Neural cell (in vitro differentiated cells): Measurements from ENCODE around the gene NUDT7. TPM values are rescaled to one million over a fixed set of nuclear protein-coding genes. Genes with fewer than 3 reads are reported as not detected.

Experiments
- H2AFZ ChIP-seq: fragments of 200-600, 300-800 bp; sonication (generic), shearing (Covaris generic); 2 replicates; pipeline ENCODE4 v1.6.0; 2014; ENCODE audit warnings: low read depth, mild to moderate bottlenecking, antibody characterized with exemption, low read length, moderate library complexity
- H3F3A ChIP-seq: fragments of 200-600 bp; shearing (Covaris generic); 2 replicates; pipeline ENCODE4 v1.6.1; 2016; ENCODE audit warnings: mild to moderate bottlenecking, moderate library complexity, mixed read lengths, antibody characterized with exemption, low read length; ENCODE audit not compliant: insufficient read depth, poor library complexity, severe bottlenecking
- H3K27ac ChIP-seq: fragments of 200-600, 300-800 bp; sonication (generic), shearing (Covaris generic); 2 replicates; pipeline ENCODE4 v1.5.1; 2014; ENCODE audit warnings: mild to moderate bottlenecking, low read length, moderate library complexity
- H3K27me3 ChIP-seq: fragments of 300-800, 200-600 bp; sonication (generic), shearing (Covaris generic); 2 replicates; pipeline ENCODE4 v1.6.0; 2014; ENCODE audit warnings: mild to moderate bottlenecking, low read depth, low read length, moderate library complexity; ENCODE audit not compliant: insufficient read depth
- H3K36me3 ChIP-seq: fragments of 300-800, 200-600 bp; sonication (generic), shearing (Covaris generic); 2 replicates; pipeline ENCODE4 v1.5.1; 2014; ENCODE audit warnings: mild to moderate bottlenecking, antibody characterized with exemption, low read length, moderate library complexity; ENCODE audit not compliant: insufficient read depth
- H3K4me2 ChIP-seq: fragments of 300-800, 200-600 bp; sonication (generic), shearing (Covaris generic); 2 replicates; pipeline ENCODE4 v1.6.0; 2014; ENCODE audit warnings: mild to moderate bottlenecking, low read length
- H3K4me3 ChIP-seq: fragments of 300-800, 200-600 bp; sonication (generic), shearing (Covaris generic); 2 replicates; pipeline ENCODE4 v1.5.1; 2014; ENCODE audit warnings: mild to moderate bottlenecking, low read length, moderate library complexity
- H3K79me2 ChIP-seq: fragments of 200-600 bp; shearing (Covaris generic); replicated peaks from 2 replicates; pipeline ENCODE4 v1.6.0; 2014; ENCODE audit warnings: mild to moderate bottlenecking, low read length, moderate library complexity; ENCODE audit not compliant: insufficient read depth
- H3K9ac ChIP-seq: fragments of 300-800, 200-600 bp; sonication (generic), shearing (Covaris generic); 2 replicates; pipeline ENCODE4 v1.6.1; 2016; ENCODE audit warnings: mild to moderate bottlenecking, low read length, mixed read lengths
- H3K9me2 ChIP-seq: fragments of 200-600 bp; shearing (Covaris generic); 2 replicates; pipeline ENCODE4 v1.6.1; 2016; ENCODE audit warnings: mild to moderate bottlenecking, low read length, mixed read lengths; ENCODE audit not compliant: insufficient read depth
- H3K9me3 ChIP-seq: fragments of 200-600, 300-800 bp; sonication (generic), shearing (Covaris generic); 2 replicates; pipeline ENCODE4 v1.6.1; 2016; ENCODE audit warnings: mild to moderate bottlenecking, mixed run types, low read length, moderate library complexity, mixed read lengths
- H4K20me1 ChIP-seq: fragments of 200-600 bp; shearing (Covaris generic); 2 replicates; pipeline ENCODE4 v1.6.1; 2016; ENCODE audit warnings: mild to moderate bottlenecking, mixed run types; ENCODE audit not compliant: insufficient read depth
- EP300 ChIP-seq: fragments of 450-650 bp; conservative IDR thresholded peaks from 2 replicates; pipeline ENCODE4 v1.6.1; 2014; ENCODE audit warnings: antibody characterized with exemption, mild to moderate bottlenecking, moderate library complexity; ENCODE audit not compliant: poor library complexity, severe bottlenecking
- EZH2 ChIP-seq: fragments of 200-600, 300-800 bp; shearing (Covaris generic), sonication (generic); IDR thresholded peaks from 2 replicates; pipeline ENCODE4 v1.6.1; 2014; ENCODE audit warnings: antibody characterized with exemption, low read length, borderline replicate concordance, mild to moderate bottlenecking; ENCODE audit not compliant: insufficient read depth, poor library complexity, severe bottlenecking
- MXI1 ChIP-seq: fragments of 450-650 bp; conservative IDR thresholded peaks from 2 replicates; pipeline ENCODE4 v1.6.1; 2014; ENCODE audit warnings: antibody characterized with exemption, mild to moderate bottlenecking; ENCODE audit not compliant: poor library complexity, severe bottlenecking
- POLR2AphosphoS5 ChIP-seq: IDR thresholded peaks from 2 replicates; pipeline ENCODE4 v1.6.1; 2012
- RAD21 ChIP-seq: fragments of 450-650 bp; conservative IDR thresholded peaks from 2 replicates; pipeline ENCODE4 v1.6.1; 2014; ENCODE audit warnings: antibody characterized with exemption, mild to moderate bottlenecking, moderate library complexity
- SMC3 ChIP-seq: fragments of 450-650 bp; conservative IDR thresholded peaks from 2 replicates; pipeline ENCODE4 v1.6.1; 2014; ENCODE audit warnings: antibody characterized with exemption, mild to moderate bottlenecking, moderate library complexity; ENCODE audit not compliant: poor library complexity
- TAF1 ChIP-seq: IDR thresholded peaks from 2 replicates; pipeline ENCODE4 v1.6.1; 2012; ENCODE audit warnings: low read depth
- polyA plus RNA-seq: library from polyadenylated mRNA; depleted of rRNA; stranded (reverse); fragments of >200 nt; gene quantifications from 2 replicates; pipeline ENCODE4 v1.2.3, GENCODE V29; 2014
- TF ChIP-seq, protein P1 (sequence below): fragments of 450-650 bp; IDR thresholded peaks from 2 replicates; pipeline ENCODE4 v1.5.1; 2014; ENCODE audit warnings: antibody characterized with exemption, mild to moderate bottlenecking, moderate library complexity; ENCODE audit not compliant: poor library complexity, severe bottlenecking
- TF ChIP-seq, protein P2 (sequence below): IDR thresholded peaks from 2 replicates; pipeline ENCODE4 v1.6.1; 2012; ENCODE audit warnings: borderline replicate concordance

The NUDT7 gene
- polyA plus RNA-seq, 1 donor from 2014 or later, result 13.9 TPM

DNA sequence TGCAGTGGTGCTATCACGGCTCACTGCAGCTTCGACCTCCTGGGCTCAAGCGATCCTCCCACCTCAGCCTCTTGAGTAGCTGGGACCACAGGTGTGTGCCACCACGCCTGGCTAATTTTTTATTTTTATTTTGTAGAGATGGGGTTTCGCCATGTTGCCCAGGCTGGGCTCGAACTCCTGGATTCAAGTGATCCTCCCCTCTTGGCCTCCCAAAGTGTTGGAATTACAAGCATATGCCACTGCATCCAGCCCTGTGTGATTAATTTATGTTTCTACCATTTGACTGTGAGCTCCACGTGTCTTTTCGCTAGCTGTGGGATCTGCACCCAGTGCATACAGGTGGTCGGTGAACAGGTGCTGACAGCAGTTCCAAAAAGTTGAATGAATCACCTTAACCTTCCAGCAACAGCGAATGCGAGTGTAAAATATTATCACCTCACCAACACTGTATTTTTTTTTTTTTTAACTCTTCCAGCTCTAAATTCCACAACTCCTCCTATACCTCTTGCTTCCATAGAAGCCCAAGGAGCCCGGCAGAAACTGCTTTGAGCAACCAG lies 484 bp upstream of the NUDT7 start:
- no peaks in the 10 kb centered on the region for H3K9me3 ChIP-seq
- no peaks in the 10 kb centered on the region for H3K79me2 ChIP-seq
- H3K27me3 ChIP-seq, result no peaks in the 10 kb centered on the region
- H4K20me1 ChIP-seq, result no peaks in the 10 kb centered on the region
- TF ChIP-seq RAD21, result no peak
- no peak for TF ChIP-seq MXI1
- no peak for TF ChIP-seq TAF1
- no peak for TF ChIP-seq EZH2
- no peak for TF ChIP-seq EP300
- TF ChIP-seq, protein P1, sequence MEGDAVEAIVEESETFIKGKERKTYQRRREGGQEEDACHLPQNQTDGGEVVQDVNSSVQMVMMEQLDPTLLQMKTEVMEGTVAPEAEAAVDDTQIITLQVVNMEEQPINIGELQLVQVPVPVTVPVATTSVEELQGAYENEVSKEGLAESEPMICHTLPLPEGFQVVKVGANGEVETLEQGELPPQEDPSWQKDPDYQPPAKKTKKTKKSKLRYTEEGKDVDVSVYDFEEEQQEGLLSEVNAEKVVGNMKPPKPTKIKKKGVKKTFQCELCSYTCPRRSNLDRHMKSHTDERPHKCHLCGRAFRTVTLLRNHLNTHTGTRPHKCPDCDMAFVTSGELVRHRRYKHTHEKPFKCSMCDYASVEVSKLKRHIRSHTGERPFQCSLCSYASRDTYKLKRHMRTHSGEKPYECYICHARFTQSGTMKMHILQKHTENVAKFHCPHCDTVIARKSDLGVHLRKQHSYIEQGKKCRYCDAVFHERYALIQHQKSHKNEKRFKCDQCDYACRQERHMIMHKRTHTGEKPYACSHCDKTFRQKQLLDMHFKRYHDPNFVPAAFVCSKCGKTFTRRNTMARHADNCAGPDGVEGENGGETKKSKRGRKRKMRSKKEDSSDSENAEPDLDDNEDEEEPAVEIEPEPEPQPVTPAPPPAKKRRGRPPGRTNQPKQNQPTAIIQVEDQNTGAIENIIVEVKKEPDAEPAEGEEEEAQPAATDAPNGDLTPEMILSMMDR, result no peak
- no peak for TF ChIP-seq POLR2AphosphoS5
- no peak for TF ChIP-seq SMC3
- TF ChIP-seq, protein P2, sequence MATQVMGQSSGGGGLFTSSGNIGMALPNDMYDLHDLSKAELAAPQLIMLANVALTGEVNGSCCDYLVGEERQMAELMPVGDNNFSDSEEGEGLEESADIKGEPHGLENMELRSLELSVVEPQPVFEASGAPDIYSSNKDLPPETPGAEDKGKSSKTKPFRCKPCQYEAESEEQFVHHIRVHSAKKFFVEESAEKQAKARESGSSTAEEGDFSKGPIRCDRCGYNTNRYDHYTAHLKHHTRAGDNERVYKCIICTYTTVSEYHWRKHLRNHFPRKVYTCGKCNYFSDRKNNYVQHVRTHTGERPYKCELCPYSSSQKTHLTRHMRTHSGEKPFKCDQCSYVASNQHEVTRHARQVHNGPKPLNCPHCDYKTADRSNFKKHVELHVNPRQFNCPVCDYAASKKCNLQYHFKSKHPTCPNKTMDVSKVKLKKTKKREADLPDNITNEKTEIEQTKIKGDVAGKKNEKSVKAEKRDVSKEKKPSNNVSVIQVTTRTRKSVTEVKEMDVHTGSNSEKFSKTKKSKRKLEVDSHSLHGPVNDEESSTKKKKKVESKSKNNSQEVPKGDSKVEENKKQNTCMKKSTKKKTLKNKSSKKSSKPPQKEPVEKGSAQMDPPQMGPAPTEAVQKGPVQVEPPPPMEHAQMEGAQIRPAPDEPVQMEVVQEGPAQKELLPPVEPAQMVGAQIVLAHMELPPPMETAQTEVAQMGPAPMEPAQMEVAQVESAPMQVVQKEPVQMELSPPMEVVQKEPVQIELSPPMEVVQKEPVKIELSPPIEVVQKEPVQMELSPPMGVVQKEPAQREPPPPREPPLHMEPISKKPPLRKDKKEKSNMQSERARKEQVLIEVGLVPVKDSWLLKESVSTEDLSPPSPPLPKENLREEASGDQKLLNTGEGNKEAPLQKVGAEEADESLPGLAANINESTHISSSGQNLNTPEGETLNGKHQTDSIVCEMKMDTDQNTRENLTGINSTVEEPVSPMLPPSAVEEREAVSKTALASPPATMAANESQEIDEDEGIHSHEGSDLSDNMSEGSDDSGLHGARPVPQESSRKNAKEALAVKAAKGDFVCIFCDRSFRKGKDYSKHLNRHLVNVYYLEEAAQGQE, result no peak
- no peak overlapping the region for H3K27ac ChIP-seq
- peak overlapping the region; percentile 82 for H3K4me3 ChIP-seq
- H3K9me2 ChIP-seq, result no peaks in the 10 kb centered on the region
- no peak overlapping the region for H2AFZ ChIP-seq
- H3K36me3 ChIP-seq, result no peaks in the 10 kb centered on the region
- no peak overlapping the region for H3K9ac ChIP-seq
- no peak overlapping the region for H3K4me2 ChIP-seq
- H3F3A ChIP-seq, result no peaks in the 10 kb centered on the region

DNA sequence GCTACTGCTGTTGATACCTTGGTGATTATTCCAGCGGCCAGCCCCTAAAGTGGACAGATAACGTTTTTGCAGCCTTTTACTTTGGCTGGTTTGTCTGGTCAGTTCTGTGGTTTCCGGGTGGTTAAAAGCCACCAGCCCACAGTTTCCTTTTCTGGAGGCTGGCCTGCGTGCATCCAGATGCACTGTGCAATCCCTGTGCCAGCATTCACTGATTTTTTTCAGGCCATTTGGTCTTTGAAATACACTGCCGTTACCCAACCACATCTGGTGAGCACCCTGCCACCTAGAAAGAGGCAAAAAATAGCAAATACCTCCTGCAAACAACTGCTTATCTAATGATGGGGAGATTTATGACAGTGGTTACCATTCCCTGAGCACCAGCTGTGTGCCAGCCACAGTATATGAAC lies 797 bp downstream of the NUDT7 start:
- Histone ChIP-seq H4K20me1 (no peaks in the 10 kb centered on the region), H3K27me3 (no peaks in the 10 kb centered on the region), H3K4me2 (peak overlapping the region; percentile 83), H3F3A (no peaks in the 10 kb centered on the region), H3K79me2 (no peaks in the 10 kb centered on the region), H3K9me3 (no peaks in the 10 kb centered on the region), H3K36me3 (no peaks in the 10 kb centered on the region), H3K9ac (peak overlapping the region; percentile 89), H3K4me3 (peak overlapping the region; percentile 82), H3K27ac (peak overlapping the region; percentile 77), H2AFZ (peak overlapping the region; percentile 79), H3K9me2 (no peaks in the 10 kb centered on the region)
- no peak for TF ChIP-seq POLR2AphosphoS5
- TF ChIP-seq EZH2, result no peak
- TF ChIP-seq RAD21, result no peak
- TF ChIP-seq MXI1, result no peak
- TF ChIP-seq, protein P1, result no peak
- TF ChIP-seq TAF1, result no peak
- TF ChIP-seq, protein P2, result no peak
- no peak for TF ChIP-seq SMC3
- TF ChIP-seq EP300, result no peak
